GM21825 (cell line): ENCODE measurements around the gene CDKN2B-AS1.
A peak's percentile ranks its signal among the peaks of the same experiment; 100 is the strongest.

Experiments used
- ATAC-seq: cut with Tn5 transposase; IDR thresholded peaks from one replicate; pipeline ENCODE4 v1.9.1; 2021; ENCODE audit warnings: mild to moderate bottlenecking, moderate library complexity; ENCODE audit not compliant: unreplicated experiment

Gene CDKN2B-AS1

GRCh38 chr9:22079873-22080341 is 85.3 kb downstream of the CDKN2B-AS1 start:
- peak; percentile 72 for ATAC-seq

DNA sequence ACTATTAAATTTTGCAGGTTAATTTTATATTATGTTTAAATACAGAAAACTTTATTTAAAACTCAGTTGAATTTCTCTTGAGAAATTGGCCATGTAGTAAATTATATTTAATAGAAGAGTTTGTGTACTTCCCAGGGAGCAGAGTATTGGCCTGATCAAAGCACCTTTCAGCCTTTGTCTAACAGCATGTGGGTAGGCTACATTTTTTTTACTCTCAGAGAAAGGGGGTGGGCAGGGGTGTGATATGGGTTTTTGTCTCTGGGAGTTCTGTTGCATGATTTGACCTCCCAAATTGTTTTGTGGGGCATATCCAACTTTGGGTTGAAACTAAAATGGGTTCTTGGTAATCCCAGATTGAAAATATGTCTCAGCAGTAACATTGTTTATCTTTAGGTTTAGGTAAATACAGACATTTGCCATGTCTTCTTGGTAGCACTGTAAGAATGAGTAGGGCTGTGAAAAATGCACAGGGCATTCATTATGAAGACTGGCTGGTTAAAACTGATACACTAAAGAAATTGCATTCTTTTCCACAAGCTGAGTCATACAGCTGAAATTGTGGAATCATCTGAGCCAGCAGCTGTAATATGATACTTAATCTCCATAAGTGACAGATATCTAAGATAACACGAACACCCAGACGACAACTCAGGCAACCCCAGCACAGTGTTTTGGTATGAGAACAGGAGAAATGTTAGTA is 89.9 kb downstream of the CDKN2B-AS1 start:
- ATAC-seq = no peak

GRCh38 chr9:22088053-22088716 is 93.6 kb downstream of the CDKN2B-AS1 start:
- no peak for ATAC-seq

DNA sequence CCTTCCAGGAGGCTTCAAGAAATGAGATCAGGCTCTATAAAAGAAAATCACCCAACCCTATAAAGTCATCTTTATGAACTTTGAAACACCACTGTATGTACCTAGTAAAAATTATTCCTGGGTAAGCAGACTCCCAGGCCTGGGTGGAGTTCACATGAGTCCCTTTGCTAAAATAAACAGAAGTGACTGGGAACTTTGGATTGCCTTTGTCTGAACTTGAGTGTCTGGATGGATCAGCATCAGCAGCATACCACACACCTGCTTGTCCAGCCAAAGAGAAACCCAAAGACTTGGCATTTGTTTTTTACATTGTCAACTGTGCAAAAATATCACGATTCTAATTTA is 94.1 kb downstream of the CDKN2B-AS1 start:
- ATAC-seq = no peak

- no peak for ATAC-seq
Observed at GRCh38 chr9:22097707-22098106, 103.1 kb downstream of the CDKN2B-AS1 start.

DNA sequence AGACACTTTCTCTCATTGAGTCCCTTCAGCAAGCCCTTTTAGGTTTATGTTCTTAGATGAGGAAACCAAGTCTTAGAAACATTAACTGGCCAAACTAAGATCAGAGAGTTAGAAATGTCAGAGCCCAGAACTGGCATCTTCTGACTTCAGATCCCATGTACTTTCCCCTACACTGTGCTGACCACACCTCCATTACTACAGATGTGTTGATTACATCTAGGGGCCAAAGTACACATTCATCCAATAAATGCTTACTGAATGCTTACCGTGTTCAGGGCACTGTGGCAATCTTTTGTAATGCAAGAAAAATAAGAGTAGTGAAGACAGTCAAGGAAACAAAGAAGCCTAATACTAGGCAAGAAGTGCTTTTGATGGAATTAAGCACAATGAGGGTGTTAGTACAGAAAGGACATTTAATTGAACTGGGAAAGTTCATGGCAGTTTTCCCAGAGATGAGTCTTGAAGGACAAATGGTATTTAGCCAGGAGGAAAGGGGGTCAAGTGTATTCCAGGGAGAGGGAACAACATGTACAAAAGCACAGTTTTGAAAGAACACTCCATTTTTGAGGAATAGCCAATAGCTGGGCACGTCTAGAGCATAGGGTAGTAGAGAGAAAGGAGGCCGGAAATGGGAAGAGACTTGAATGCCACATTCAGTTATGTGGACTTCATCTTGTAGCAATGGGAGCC is 104.2 kb downstream of the CDKN2B-AS1 start:
- ATAC-seq = no peak

GRCh38 chr9:22100626-22101025 is 106.0 kb downstream of the CDKN2B-AS1 start:
- no peak for ATAC-seq

DNA sequence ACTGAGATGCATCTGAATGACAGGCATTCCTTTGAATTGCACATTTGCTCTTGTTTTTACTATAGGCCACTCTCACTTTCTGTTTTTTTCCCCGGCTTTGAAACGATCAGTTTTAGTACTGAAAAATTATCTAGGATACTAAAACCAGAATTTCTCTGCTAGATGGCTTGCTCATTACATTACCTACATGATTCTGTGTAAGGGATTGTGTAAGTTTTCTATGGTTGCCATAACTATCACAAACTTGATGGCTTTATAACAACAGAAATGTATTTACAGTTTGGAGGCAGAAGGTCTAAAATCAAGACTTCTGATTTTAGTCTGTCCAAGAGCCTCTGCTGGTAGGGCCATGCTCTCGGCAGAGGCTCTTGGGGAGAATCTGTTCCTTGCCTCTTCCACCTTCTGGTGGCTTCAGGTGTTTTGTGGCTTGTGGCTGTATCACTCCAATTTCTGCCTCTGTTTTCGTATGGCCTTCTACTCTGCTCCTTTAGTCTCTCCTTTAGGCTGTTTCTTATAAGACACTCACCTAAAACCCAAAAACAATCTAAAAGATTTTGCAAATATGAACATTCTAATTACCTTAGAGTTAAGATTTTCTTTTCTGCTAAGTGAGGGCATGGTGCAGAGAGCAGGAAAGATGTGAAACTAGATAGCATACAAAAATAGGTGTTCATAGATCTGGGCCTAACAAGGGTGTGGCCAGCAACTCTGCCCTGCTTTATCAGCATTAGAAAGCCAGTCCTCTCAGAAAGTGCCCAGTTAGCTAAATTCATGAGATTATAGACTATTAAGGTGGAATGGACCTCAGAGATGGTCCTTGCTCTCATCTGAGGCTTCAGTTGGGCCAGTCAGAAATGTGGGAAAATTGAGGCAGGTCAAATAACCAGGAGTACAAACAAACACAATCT is 107.8 kb downstream of the CDKN2B-AS1 start:
- ATAC-seq = no peak

DNA sequence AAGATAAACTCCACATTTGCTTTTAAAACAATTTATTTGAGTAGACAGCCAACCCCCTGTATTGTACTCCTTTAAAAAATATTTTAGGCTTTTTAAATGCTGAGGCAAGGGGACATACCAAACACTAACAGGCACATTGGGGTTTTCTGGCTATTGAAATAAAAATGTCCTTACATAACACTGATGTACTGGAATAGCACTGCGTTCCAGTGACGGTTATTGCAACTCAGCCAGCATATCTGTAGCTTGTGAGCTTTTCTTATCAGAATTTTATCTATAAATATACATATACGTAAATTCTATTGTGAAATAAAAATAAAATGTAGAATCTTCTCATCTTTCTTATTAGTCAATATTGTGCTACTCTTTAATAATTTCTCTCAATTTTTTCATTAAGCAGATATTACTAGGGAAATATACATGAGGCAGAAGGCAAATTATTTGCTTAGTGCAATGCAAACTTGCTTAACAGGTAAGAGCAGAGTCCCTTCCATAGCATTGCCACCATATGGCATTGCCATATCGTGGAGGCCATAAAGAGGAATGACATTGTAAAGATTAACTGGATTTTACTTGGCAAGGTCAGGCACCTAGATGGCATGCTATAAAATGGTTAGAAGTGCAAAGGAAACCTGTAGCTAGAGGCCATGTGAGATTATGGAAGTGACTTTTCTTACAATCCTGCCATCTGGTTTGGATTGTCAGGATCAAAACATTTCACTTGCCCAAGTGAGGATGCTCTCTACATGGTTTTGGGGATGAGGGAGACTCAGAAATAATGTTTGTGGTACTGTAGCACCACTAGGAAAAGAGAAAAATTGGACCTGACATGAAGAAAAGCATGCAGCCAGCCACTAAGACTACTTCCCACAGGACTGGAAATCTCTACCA is 109.3 kb downstream of the CDKN2B-AS1 start:
- ATAC-seq = no peak

GRCh38 chr9:22105005-22105722 is 110.6 kb downstream of the CDKN2B-AS1 start:
- peak; percentile 89 for ATAC-seq

DNA sequence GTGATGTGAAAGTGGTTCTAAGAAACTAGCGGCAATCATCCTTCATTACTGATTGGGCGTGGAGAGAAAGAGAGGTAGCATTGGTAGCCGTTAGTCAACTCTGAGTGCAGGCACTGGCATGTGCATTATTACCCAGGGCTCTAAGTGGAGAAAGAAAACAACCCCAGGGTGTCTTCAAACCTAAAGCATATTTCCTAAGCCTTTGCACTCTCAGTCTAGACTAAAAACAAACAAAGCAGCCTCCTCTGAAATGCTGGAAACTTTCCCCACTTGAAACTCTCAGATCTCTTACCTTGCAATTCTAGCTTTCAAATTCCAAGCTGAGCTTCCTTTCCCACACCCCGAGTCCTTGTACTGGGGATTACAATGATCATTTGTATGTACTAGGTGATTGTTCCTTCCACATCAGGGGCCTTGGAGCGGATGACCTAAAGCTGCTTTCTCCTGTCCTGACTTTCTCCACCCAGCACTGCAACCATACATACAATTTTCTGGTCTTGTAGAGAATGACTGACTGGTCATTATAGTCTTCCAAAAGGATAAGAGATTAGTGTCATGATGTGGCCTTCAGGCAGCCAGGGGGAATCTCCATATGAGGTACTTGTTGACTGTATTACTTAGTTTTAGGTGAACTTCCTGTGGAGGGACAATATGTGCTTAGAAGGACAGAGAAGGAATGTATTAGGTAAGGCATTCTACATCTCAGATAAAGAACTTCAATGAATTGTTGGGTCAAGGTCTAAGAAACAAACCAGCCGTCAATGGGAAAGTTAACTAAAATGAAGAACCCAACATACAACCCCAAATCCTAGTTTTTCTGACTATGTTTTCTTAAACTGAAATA is 112.8 kb downstream of the CDKN2B-AS1 start:
- no peak for ATAC-seq

- no peak for ATAC-seq
Observed at GRCh38 chr9:22108581-22109370, 114.2 kb downstream of the CDKN2B-AS1 start.

DNA sequence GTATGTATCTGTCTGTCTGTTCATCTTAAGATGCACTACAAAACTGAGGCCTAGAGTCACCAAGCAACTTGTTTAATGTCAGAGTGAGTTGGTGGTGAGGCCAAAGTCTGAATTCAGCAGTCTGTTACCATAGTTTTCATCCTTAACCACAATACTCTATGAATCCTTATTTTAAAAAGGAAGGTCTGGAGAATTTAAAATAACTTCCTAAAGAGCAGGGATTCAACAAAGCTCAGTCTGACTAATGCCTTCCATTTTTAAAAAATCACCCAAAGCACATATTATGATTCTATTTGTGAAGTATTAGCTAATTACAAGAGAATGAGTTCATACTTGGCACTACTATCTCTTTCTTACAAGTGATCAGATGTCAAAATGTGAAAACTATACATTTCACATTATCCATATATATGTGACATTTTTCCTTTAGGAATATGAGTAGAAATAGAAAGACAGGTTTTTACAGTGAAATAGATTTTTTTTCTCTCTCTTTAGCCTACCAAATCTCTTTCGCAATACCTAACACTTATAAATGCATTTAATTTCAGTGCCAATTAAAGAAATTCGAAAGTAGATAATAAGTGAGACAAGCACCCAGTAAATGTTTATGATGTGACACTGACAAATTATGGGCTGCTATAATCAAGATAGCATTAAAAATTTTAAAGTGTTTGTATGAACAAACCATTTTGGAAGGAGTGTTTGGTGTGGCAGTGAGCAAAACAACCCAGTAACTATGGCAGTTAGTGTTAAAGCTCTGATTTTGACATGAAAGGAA is 116.8 kb downstream of the CDKN2B-AS1 start:
- no peak for ATAC-seq

GRCh38 chr9:22111954-22112247 is 117.3 kb downstream of the CDKN2B-AS1 start:
- ATAC-seq = no peak

DNA sequence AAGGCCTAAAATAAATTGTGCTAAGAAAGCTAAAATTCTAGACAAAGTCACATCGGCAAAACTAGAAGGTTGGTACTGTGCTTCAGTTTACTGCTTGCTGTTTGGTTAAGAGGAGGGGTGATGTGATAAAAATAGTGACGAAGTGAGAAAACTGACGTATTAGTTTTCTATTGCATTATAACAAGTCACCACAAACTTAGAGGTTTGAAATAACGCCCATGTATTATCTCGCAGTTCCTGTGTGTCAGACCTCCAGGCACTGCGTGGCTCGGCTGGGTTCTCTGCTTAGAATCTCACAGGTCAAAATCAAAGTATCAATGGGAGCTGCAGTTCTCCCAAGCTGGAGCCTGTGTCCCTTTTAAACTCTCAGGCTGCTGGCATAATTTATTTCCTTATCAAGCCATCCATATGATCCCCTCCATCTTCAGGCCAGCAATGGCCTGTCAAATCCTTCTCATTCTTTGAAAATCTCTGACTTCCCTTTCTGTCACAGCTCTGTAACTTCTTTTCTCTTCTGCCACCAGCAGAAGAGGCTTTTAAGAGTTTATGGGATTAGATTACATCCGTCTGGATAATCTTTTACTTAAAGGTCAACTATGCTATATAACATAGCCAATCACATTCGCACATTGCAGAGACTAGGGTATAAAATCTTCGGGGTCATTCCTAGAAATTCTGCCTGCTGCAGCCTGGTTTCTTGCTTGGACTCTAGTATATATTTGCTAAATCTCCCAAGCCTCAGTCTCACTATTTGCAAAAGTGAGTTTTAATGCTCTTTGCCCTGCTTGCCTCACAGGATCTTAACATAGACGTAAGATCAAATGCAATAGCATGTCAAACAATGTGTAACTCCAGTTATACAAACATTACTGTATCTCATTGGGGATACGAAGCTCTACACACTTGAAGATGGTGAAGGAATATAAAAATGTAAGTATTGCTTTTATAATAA is 118.6 kb downstream of the CDKN2B-AS1 start:
- ATAC-seq = no peak

DNA sequence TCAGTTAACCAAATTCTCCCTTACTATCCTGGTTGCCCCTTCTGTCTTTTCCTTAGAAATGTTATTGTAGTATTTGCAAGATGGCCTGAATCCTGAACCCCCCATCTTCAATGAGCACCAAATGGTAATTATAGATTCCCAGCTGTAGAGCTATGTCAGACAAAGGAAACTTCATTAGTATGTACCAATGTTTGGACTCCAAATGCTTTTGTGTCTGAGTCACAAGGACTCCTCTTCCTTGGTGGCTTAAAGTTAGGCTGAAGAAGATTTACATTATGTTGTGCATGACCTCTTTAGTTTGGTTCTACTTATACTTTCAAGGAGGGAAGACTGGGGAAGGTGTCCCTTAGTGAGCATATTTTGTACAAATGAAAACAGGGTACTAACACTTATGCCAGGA is 120.4 kb downstream of the CDKN2B-AS1 start:
- ATAC-seq = no peak
